Right lobe of liver (tissue), 4 donors: ENCODE results near the gene RNU1-2.
"Not testable (repeated sequence)": the region's sequence is repeated elsewhere in the genome, so short reads cannot be mapped to it uniquely, and the experiment has no call there.

Experiments
- CTCF ChIP-seq, 4 donors: fragments of 200-600 bp in 3 of 4; fragments of 450-650 bp in 1 of 4; IDR thresholded peaks; one replicate each; pipeline versions ENCODE4 v1.5.1 to v1.8.0; 2016 to 2022; ENCODE audit warnings: antibody characterized with exemption in 4 of 4, mild to moderate bottlenecking in 2 of 4
- POLR2A ChIP-seq: fragments of 450-650 bp; IDR thresholded peaks from one replicate; pipeline ENCODE4 v1.6.1; 2017; ENCODE audit warnings: antibody characterized with exemption, mild to moderate bottlenecking
- donor health status: DM: no; HTN: no; CAD: no.
- donor health status: DM: no; HTN: no; CAD: no.
- donor health status: DM: no; HTN: yes; CAD: no.

GRCh38 chr1:16897653-16898052, 1.9 kb downstream of the RNU1-2 start:
- not testable (repeated sequence) for TF ChIP-seq CTCF (IDR thresholded peaks at IDR 0.05); POLR2A
